ENCODE measurements around the gene CPD. TPM values are rescaled to one million over a fixed set of nuclear protein-coding genes. Genes with fewer than 3 reads are reported as not detected.

The CPD gene
- total and polyA plus RNA-seq, 2 donors from 2014 or later: 11.6 to 139 TPM

DNA sequence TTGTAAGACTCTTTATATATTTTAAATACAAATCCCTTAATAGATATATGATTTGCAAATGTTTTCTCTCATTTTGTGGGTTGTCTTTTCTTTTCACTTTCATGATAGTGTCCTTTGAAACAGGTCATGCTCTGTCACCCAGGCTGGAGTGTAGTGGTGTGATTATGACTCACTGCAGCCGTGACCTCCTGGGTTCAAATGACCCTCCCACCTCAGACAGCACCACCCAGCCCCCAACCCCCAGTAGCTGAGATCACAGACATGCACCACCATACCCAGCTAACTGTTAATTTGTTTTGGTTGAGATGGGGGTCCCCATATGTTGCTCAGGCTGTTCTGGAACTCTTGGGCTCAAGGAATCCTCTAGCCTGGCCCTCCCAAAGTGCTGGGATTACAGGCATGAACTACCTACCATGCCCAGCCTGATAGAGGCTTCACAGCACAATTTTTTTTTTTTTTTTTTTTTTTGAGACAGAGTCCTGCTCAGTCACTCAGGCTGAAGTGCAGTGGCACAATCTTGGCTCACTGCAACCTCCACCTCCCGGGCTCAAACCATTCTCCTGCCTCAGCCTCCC is 26.4 kb upstream of the CPD start:
- TF ChIP-seq CTCF (IDR thresholded peaks at IDR 0.05; ENCODE audit: borderline replicate concordance, extremely low read depth, insufficient read depth): no peak

DNA sequence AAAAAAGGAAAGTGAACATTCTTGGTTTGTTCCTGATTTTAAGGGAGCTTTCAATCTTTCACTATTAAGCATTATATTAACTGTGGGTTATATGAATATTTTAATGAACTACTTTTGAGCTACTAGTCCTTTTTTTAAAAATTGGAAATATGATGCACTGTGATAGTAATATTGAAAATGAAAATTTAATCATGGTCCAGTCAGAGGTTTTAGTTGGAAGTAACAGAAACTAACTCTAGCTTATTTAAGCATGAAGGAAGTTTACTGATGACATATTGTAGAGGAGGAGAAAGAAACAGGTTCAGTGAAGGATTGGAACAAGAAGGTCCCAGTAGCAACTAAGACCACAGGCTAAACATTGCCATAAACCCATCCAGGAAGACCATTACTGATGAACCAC is 24.0 kb upstream of the CPD start:
- FAIRE-seq: no peak
- Histone ChIP-seq H3K4me1 (ENCODE audit: control insufficient read depth in 2 of 3, insufficient read depth in 2 of 3, low read depth in 1 of 3, low read length in 3 of 3) (no peaks in the 10 kb centered on the region), H3K9me3 (ENCODE audit: control insufficient read depth in 2 of 3, insufficient read depth in 1 of 3, low read length in 3 of 3) (no peaks in the 10 kb centered on the region), H3K4me3 (ENCODE audit: low read length in 3 of 3) (no peak overlapping the region), H3K27ac (ENCODE audit: low read depth in 2 of 2, low read length in 2 of 2) (no peak overlapping the region), H3K27me3 (ENCODE audit: control insufficient read depth, insufficient read depth, low read length) (no peaks in the 10 kb centered on the region), H3K9ac (ENCODE audit: low read length in 3 of 3) (no peak overlapping the region), H3K36me3 (ENCODE audit: control insufficient read depth in 2 of 3, insufficient read depth in 3 of 3, low read length in 3 of 3) (no peaks in the 10 kb centered on the region)
- DNase-seq: no peak
- intact Hi-C loops (cut with DNase I): no loop called here
- TF ChIP-seq CTCF (IDR thresholded peaks at IDR 0.05; ENCODE audit: borderline replicate concordance, extremely low read depth, insufficient read depth): no peak

More for the DNA sequence above, 26.4 kb upstream of the CPD start:
- H3K27me3 ChIP-seq (ENCODE audit: control insufficient read depth, insufficient read depth, low read length): no peaks in the 10 kb centered on the region
- no peak for FAIRE-seq
- H3K9ac ChIP-seq (ENCODE audit: low read length in 3 of 3): no peak overlapping the region
- no peak for DNase-seq
- no peak overlapping the region for H3K4me3 ChIP-seq (ENCODE audit: low read length in 3 of 3)
- H3K9me3 ChIP-seq (ENCODE audit: control insufficient read depth in 2 of 3, insufficient read depth in 1 of 3, low read length in 3 of 3): no peaks in the 10 kb centered on the region
- H3K4me1 ChIP-seq (ENCODE audit: control insufficient read depth in 2 of 3, insufficient read depth in 2 of 3, low read depth in 1 of 3, low read length in 3 of 3): no peaks in the 10 kb centered on the region
- H3K36me3 ChIP-seq (ENCODE audit: control insufficient read depth in 2 of 3, insufficient read depth in 3 of 3, low read length in 3 of 3): no peaks in the 10 kb centered on the region
- intact Hi-C loops (cut with DNase I): no loop called here
- no peak overlapping the region for H3K27ac ChIP-seq (ENCODE audit: low read depth in 2 of 2, low read length in 2 of 2)

GRCh38 chr17:30357476-30357875 is 21.3 kb upstream of the CPD start:
- Histone ChIP-seq H3K9ac (ENCODE audit: low read length in 3 of 3) (no peak overlapping the region), H3K4me1 (ENCODE audit: control insufficient read depth in 2 of 3, insufficient read depth in 2 of 3, low read depth in 1 of 3, low read length in 3 of 3) (no peaks in the 10 kb centered on the region), H3K27ac (ENCODE audit: low read depth in 2 of 2, low read length in 2 of 2) (no peak overlapping the region), H3K36me3 (ENCODE audit: control insufficient read depth in 2 of 3, insufficient read depth in 3 of 3, low read length in 3 of 3) (no peaks in the 10 kb centered on the region), H3K27me3 (ENCODE audit: control insufficient read depth, insufficient read depth, low read length) (no peaks in the 10 kb centered on the region), H3K9me3 (ENCODE audit: control insufficient read depth in 2 of 3, insufficient read depth in 1 of 3, low read length in 3 of 3) (peaks cover 0 to 4% (median 0%) of the 10 kb centered on the region in 3 donors), H3K4me3 (ENCODE audit: low read length in 3 of 3) (no peak overlapping the region)
- DNase-seq: no peak
- FAIRE-seq: no peak
- intact Hi-C loops (cut with DNase I): no loop called here
- no peak for TF ChIP-seq CTCF (IDR thresholded peaks at IDR 0.05; ENCODE audit: borderline replicate concordance, extremely low read depth, insufficient read depth)
